Kidney epithelial cell (primary cell): ENCODE measurements around the gene EXOC6B. TPM values are rescaled to one million over a fixed set of nuclear protein-coding genes. Genes with fewer than 3 reads are reported as not detected.

Experiments
- DNase-seq: peaks from one replicate; pipeline ENCODE4 v3.0.0-alpha.2; 2010; ENCODE audit warnings: low read depth
- H3K27me3 ChIP-seq: 2 replicates; pipeline ENCODE4 v1.6.0; 2011; ENCODE audit warnings: low read length; ENCODE audit not compliant: control insufficient read depth, insufficient read depth
- H3K36me3 ChIP-seq: 2 replicates; pipeline ENCODE4 v1.5.1; 2011; ENCODE audit warnings: low read length; ENCODE audit not compliant: control insufficient read depth, insufficient read depth
- H3K4me3 ChIP-seq: 2 replicates; pipeline ENCODE4 v1.5.1; 2011; ENCODE audit warnings: low read depth, mild to moderate bottlenecking, control low read depth, low read length
- total RNA-seq: library from RNA; depleted of rRNA; stranded (reverse); fragments of >200 nt; gene quantifications from 2 replicates; pipeline ENCODE4 v1.2.3, GENCODE V29; 2015
- TF ChIP-seq, protein P1 (sequence below): IDR thresholded peaks from 2 replicates; pipeline ENCODE4 v1.5.1; 2011; ENCODE audit warnings: mild to moderate bottlenecking, moderate library complexity, low read length, control low read depth, inconsistent platforms; ENCODE audit not compliant: insufficient read depth, poor library complexity, severe bottlenecking

EXOC6B gene
- total RNA-seq, 1 donor from 2014 or later: 21.8 TPM

DNA sequence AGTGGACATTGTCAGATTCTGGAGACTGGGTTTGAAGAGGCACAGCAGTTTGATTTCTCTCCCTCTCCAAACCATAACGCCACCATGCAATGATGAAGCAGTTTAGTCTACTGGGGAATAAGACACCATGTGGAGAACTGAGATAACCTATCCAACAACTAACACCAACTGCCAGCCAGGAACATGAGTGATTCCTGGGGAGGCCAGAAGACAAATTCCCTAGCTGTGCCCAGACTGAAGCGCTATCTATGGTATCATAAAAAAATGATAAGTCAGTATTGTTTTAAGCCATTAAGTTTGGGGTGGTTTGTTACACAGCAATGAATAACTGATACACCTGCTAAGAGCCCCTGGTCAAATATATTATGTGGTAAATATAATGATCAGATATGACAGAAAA is 129.3 kb downstream of the EXOC6B start:
- no peaks in the 10 kb centered on the region for H3K36me3 ChIP-seq
- H3K27me3 ChIP-seq: no peaks in the 10 kb centered on the region
- DNase-seq: no peak
- H3K4me3 ChIP-seq: no peak overlapping the region
- TF ChIP-seq, protein P1, sequence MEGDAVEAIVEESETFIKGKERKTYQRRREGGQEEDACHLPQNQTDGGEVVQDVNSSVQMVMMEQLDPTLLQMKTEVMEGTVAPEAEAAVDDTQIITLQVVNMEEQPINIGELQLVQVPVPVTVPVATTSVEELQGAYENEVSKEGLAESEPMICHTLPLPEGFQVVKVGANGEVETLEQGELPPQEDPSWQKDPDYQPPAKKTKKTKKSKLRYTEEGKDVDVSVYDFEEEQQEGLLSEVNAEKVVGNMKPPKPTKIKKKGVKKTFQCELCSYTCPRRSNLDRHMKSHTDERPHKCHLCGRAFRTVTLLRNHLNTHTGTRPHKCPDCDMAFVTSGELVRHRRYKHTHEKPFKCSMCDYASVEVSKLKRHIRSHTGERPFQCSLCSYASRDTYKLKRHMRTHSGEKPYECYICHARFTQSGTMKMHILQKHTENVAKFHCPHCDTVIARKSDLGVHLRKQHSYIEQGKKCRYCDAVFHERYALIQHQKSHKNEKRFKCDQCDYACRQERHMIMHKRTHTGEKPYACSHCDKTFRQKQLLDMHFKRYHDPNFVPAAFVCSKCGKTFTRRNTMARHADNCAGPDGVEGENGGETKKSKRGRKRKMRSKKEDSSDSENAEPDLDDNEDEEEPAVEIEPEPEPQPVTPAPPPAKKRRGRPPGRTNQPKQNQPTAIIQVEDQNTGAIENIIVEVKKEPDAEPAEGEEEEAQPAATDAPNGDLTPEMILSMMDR: no peak

- H3K36me3 ChIP-seq: no peaks in the 10 kb centered on the region
- H3K4me3 ChIP-seq: no peak overlapping the region
- no peaks in the 10 kb centered on the region for H3K27me3 ChIP-seq
- DNase-seq: no peak
- TF ChIP-seq, protein P1: no peak
Observed at GRCh38 chr2:72695676-72696075, 130.2 kb downstream of the EXOC6B start.

GRCh38 chr2:72694715-72695496 is 130.9 kb downstream of the EXOC6B start:
- TF ChIP-seq, protein P1: no peak
- Histone ChIP-seq H3K4me3 (no peak overlapping the region), H3K36me3 (no peaks in the 10 kb centered on the region), H3K27me3 (no peaks in the 10 kb centered on the region)
- no peak for DNase-seq

DNA sequence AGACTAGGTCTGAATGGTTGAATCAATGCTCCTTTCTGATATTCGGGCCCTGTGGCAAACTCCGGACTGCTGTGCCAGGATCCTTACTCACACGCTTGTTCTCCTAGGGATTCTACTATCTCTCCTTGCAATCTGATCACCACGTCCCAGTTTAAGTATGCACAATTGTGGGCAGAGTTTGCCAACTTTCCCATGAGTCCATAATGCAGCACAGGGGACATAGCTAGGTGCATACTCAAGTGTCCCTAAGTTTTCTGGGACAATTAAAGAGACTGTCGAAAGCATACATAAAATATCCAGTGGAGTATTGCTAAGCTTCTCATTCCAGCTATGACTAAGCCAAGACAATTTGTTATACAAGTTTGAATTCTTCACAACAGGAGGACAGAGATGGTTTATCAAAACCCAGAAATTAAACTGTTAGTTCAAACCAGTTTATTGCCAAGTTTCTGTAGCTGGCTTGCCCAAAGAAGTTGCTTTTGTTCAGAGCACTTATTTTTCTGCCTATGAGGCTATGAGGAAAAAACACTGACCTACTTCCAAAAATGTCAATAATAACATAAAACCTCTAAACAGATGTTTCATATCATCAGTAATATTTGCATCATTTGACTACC is 136.1 kb downstream of the EXOC6B start:
- TF ChIP-seq, protein P1: no peak
- Histone ChIP-seq H3K27me3 (no peaks in the 10 kb centered on the region), H3K4me3 (no peak overlapping the region), H3K36me3 (no peaks in the 10 kb centered on the region)
- no peak for DNase-seq

- H3K36me3 ChIP-seq: no peaks in the 10 kb centered on the region
- TF ChIP-seq, protein P1: no peak
- no peak overlapping the region for H3K4me3 ChIP-seq
- no peaks in the 10 kb centered on the region for H3K27me3 ChIP-seq
- no peak for DNase-seq
Observed at GRCh38 chr2:72685638-72686213, 140.1 kb downstream of the EXOC6B start.

DNA sequence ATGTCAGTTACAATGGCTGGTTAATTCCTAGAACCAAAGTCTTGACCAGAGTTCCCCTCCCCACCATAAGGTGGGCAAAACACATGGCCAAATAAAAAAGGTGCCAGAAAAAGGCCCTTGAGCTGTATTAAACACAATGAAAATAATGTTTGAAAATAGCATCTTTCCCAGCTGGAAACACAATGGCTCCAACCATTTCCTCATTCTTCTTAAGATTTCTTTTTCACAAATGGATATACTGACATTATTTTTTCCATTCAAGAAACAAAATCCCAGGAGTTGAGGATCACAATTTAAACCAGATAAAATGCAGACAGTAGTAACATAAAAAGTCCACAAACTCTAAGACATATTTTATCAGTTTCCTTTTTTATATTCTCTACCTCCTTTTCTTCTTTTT is 143.8 kb downstream of the EXOC6B start:
- Histone ChIP-seq H3K4me3 (no peak overlapping the region), H3K27me3 (no peaks in the 10 kb centered on the region), H3K36me3 (no peaks in the 10 kb centered on the region)
- DNase-seq: no peak
- TF ChIP-seq, protein P1: no peak
